ENCODE data around the gene SLC6A12.

SLC6A12 gene

DNA sequence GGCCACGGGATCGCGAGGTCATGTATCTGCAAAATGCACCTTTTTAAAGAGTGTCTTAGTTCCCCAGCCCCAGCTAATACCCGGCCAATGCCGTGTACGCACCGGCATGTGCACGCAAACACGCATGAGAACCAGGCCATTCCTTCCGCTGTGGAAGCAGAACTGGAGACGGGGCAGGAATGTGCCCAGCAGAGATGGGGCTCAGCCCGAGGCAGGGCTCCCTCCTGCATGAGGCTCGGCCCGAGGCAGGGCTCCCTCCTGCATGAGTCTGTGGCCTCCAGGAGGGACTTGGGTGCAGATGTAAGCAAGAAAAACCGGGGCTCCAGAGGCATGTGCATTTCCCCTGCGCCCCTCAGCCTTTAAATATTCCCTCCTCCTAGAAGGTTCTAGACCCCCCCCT lies 38.2 kb downstream of the SLC6A12 start:
- DNase-seq = no peak

DNA sequence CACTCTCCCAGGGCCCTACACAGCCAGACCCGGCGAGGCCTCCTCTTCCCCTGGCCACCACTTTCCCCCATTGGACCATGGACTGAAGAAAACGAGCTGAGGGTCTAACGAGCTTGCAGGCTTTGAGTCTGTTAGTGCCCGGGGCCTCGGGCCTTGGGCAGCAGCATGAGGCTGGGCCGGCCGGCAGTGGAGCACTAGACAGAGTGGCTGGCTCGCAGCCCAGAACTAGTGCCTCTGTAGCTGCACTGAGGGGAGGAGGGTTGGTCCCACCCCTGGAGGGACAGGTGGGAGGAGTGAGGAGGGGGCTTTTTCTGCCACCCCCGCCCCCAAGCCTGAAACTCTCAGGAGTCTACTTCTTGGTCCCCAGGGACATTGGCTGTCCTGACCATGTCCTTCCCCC lies 38.7 kb downstream of the SLC6A12 start:
- no peak for DNase-seq

DNA sequence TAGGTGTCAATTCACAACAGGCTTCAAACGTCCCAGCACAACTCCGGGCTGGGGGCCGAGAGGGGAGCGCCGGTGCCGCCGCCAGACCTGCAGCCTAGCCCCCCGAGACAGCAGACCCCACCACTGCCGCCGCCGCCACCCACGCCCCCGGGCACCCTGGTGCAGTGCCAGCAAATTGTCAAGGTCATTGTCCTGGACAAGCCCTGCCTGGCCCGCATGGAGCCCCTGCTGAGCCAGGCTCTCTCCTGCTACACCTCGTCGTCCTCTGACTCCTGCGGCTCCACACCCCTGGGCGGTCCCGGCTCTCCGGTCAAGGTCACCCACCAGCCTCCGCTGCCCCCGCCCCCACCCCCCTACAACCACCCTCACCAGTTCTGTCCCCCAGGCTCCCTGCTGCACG lies 39.4 kb downstream of the SLC6A12 start:
- no peak for DNase-seq

DNA sequence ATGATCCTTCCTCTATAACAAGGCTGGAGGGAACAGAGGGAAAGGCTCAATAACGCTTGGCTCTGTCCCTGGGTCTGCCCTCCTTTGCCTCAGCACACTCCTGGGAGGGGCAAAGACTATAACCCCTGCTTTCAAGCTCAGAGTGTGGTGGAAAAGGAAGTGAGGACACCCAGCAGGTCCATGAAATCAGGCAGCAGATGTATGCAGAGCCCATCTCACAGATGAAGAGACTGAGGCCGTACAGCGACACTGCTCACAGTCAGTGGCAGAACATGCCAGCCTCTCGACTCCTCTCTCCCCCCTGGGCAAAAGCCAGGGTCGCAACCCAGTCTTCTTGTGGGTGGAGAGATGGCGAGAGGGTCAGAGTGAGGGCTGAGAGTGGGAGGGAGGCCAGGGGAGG lies 39.8 kb downstream of the SLC6A12 start:
- DNase-seq = no peak

DNA sequence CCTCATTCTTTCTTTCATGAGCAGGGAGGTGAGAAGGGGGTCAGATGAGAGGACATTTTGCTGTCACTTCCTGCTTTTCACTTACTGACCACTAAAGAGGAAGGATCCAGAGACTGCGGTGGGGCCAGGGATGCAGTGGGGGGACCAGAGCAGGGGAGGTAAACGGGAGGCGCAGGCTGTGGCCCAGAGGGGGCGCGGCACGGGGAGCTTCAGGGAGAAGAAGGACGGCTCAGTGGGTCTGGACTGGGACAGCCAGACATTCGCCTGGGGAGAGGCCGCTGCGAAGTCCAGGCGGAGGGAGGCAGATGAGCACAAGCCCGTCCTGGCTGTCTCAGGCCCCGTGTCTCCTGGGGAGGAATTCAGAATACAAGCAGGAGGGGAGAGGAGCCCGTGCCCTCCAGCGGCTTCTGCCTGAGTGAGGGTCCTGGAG lies 41.2 kb downstream of the SLC6A12 start:
- DNase-seq = no peak

DNA sequence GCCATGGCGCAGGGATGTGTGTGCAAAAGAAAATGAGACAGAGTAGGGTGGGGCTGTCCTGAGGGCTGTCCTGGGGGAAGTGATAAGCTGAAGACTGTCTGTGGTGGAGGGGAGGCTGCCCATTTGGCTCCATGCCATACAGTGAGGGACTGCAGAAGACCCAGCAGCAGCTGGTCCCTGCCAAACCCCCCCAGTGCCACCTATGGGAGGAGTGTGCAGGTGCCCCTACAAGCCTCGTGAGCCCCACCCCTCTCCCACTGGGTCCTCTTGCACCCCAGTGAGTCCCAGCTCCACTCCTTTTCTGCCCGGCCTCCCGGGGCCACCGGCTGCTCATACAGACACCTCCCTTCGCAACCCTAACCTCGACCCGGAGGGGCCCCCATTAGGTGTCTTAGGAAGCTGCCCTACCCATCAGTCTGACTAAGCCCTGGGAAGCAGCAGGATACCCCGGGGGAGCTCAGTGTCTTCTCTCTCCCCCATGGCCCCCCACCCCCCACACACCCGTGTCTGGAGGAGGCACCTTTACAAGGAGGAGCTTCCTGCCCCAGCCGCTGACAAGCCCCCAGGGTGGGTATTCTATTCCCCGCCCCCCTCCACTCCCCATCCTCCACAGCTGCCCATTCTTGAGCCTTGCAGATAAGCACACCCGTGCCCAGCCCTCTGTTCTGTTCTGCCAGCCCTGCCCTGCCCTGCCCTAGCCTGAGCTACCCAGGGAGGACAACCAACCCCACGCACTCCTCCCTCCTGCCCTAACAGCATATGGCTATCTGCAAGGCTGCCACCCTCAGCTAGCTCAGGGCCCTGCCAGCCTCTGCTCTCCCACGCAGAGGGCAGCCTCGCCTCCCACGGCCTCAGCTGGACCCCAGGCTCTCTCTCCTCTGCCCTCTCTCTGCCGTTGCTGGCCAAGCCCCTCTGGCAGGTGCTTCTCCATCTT lies 41.9 kb downstream of the SLC6A12 start:
- DNase-seq = no peak

DNA sequence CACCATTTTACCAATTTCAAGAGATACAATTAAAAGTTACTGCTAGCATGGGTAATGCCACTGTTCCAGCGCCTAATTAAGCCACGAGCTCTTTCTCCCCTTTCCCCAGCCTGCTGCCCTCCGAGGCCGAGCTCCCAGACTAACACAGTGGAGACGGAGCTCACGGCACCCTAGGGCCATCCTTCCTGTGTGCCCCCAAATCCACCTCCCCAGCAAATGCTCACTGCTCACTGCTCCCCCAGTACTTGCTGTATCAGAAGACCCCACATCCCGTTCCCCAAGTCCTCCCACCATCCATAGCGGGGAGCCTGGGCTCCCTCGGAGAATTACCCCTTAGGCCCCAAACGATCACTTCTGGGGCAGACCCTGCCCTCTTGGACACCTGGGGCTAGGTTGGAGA lies 42.7 kb downstream of the SLC6A12 start:
- no peak for DNase-seq

DNA sequence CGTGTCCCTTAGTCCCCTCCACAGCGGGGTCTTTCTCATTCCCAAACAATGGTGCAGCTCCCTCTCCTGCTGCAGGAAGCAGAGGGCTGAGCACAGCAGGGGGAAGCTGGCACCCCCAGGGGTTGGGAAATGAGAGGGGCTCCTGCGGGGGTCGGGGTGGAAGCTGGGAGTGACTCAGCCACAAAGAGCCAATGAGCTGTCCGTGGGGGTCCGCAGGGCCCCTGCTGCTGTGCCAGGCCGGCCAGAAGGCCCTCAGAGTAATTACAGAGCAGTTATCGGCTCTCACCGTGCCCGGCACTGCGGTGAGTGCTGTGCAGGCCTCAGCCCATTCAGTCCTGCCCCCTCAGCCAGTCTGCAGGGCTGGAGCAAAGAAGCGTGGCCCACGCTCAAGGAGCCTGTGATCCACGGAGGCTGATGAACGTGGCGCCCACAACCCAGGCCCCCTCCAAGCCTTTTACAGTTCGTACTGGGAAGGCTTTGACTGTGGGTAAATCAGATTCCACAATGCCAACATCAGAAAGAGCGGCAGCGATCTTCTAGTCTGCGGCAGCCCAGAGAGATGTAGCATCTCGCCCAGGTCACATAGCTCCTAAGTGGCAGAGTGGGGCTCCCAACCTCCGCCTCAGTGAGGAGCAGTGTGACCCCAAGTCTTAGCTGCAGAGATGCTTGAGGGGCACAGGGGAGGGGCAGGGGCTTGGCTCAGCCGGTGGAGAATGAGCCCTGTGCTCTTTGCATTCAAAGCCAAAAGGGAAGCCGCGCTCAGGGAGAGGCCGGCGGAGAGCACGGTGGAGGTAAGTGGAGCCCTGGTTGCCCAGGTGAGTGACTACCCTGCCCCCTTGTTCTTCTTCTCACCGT lies 43.4 kb downstream of the SLC6A12 start:
- DNase-seq = no peak

DNA sequence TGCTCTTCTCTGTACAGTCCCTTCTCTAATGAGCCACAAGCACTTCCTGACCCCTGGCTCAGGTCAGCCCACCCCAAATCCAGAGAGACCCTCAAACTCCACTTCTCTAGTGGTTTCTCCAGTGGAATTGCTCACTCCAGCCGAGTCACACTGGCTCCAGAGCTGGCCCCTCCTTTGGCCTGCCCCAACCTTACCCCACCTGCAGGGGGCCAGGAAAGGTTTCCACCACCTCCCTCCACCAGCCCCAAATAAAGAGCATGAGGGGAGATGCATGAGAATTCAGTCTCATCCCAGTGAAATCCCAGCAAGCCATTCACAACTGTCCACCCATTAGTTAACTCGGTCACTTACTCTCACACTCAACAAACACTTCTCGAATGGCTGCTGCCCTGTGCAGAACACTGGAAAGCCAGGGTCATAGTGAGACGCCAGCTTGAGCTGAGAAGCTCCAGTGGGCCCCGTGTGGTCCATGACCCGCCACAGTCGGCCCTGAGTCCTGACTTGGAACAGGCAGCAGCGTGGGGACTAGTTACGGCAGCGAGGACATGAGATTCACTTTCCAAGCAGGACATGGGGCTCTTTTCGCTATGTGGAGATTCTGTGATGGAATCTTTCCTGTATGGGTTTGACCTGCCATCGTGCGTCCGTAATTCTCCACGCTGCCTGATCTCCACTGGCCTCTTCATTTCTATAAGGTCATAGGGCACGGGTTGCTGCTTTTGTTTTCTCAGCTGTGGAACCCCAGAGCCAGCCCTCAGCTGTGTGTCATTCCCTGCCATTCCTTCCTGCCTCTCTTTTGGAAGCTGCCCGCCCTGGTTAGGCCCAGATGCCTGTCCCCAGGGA lies 44.2 kb downstream of the SLC6A12 start:
- DNase-seq = no peak

DNA sequence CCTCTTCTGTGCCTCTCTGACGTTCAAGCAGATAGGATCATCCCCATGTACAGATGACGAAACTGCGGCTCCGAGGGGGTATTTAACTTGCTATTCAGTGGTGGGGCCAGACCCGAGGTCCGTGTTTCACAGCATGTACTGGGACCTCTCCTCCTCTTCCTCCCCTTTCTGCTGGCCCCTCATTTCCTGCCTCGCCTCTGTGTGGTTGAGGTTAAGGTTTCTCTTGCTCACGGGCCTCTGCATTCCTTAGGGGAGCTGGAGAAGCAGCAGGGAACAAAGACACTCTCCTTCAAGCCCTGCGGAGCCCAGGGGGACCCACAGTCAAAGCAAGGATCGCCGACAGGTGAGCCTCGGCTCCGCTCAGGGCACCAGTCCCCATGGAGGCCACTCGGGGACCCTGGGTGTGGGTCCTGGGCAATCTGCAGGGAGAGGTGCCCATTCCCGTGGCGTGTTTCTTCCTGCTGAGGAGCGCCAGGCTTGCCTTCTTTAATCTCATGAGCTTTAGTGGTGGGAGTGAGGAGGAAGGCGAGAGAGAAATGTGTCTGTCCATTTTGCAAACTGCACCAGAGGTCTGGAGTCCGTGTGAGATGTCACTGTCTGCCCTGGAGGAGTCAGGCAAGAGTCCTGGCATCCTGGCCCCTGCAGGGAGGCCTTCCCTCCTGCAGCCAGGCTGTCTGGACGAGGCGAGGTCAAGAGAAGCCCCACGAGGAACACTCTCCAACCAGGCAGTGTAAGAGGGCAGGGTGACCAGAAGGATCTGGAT lies 45.0 kb downstream of the SLC6A12 start:
- DNase-seq = no peak

DNA sequence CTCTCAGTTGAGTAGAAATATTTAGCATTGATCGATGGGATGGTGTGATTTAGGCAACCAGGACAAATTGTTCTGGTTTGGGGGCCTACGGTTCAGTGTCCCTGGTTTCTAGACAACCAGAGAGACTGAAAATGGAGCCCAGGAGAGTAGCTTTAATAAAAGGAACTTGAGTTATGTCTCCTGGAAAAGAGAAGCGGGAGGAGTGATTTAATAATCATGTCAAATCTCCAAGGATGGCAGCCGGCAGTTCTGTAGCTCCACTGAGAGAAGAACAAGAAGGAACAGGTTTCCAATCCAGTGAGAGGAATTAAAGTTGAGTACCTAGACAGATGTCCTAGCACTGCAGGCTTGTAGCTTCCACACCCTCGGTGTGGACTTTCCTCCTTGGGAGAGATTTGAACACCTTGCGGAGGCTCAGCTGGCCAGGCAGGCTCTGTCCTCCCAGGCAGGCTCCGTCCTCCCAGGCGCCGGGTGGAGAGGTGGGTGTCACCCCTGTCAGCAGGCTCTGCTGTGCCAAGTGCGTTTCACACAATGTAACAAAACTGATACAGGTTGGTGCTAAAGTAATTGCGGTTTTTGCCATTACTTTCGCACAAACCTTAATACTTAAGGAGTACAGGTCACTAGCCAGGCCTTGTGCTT lies 45.9 kb downstream of the SLC6A12 start:
- peak; percentile 33 for DNase-seq

DNA sequence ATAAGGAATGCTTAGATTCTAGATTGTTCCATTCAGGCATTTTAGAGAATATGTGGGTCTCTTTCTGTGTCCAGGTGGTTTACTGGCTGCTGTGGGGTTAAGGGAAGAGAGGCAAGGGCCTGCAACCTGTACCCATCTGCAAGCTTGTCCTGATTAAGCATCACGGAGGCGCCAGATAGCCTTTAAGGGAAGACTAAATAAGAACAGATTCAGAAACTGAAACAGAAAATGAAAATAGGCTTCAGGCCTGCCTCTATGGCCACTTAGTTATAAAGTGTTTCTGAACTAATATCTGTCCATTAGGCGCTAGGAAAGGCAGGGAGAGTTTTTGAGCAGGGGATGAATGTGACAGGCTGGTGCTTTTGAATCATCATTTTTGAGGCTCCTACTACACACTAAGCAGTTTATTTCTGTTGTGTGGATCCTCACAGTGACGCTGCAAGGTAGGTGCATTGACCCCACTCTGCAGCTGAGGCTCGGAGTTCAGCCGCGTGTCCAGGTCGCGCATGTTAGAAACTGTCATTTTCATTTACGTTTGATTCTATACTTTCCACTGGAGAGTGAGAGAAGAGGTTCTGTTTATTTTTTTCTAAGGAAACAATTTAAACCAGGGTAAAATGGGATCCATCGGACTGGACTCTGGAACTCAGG lies 47.4 kb downstream of the SLC6A12 start:
- DNase-seq = no peak

DNA sequence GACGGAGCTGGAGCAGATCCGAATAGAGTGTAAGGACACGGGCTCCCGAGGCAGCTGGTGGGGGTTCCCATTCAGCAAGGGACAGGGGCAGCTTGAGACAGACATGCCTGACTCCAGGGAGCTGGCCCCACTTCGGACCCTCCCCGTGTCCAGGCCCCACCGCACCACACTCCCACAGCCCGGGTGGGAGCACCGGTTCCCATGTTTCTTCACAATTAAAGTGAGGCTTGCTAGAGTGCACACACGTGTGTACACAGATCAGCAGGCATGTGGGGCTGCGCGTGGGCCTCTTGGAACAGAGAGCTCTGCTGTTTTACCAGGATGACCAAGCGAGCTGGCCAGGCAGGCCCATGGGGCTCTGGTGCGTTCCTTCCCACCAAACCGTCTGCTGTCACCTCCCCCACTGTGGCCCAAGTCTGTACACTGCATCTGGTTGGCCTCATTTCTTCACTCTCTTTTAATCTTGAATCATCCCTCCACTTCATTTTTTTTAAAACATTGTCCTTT lies 48.0 kb downstream of the SLC6A12 start:
- no peak for DNase-seq

DNA sequence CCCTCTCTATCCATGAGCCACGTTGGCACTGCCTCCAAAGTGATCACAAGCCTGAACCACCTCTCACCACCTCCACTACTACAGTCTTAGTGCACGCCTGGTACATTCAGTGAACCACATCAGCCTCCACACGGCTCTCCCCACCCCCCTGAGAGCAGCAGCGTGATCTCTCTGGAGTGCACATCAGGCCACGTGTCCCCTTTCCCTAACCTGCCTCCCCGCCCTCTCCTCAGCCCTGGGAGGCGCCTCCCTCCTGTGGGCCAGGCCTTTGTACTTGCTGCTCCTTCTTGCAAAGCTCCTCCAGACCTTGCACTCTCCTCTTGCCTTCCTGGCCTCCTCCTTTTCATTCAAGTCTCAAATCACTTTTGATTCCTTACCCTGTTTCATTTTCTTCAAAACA lies 49.8 kb downstream of the SLC6A12 start:
- DNase-seq = no peak

DNA sequence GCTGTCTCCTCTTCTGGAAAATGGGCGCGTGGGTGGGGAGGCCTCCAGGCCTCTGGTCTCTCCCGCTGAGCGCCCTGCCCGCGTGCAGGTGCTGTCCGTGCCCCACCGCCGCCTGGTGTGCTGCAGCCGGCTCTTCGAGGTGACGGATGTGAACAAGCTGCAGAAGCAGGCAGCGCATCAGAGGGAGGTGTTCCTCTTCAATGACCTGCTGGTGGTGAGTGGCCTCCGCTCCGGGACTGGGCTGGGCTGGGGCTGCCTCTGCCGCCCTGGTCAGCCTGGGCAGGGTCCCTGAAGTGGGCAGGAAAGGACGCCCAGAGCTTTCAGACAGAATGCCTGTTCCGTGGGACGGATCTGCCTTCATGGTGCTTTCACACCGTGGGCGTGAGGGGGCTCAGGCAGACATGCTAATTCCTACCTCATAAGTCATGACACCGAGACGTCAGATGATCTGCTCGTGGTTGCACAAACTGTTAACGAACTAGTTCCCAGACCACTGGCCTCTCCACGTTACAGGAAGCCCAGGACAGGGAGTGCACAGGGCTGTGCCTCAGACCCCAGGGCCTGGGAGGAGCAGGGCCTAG lies 50.5 kb downstream of the SLC6A12 start:
- DNase-seq = no peak

DNA sequence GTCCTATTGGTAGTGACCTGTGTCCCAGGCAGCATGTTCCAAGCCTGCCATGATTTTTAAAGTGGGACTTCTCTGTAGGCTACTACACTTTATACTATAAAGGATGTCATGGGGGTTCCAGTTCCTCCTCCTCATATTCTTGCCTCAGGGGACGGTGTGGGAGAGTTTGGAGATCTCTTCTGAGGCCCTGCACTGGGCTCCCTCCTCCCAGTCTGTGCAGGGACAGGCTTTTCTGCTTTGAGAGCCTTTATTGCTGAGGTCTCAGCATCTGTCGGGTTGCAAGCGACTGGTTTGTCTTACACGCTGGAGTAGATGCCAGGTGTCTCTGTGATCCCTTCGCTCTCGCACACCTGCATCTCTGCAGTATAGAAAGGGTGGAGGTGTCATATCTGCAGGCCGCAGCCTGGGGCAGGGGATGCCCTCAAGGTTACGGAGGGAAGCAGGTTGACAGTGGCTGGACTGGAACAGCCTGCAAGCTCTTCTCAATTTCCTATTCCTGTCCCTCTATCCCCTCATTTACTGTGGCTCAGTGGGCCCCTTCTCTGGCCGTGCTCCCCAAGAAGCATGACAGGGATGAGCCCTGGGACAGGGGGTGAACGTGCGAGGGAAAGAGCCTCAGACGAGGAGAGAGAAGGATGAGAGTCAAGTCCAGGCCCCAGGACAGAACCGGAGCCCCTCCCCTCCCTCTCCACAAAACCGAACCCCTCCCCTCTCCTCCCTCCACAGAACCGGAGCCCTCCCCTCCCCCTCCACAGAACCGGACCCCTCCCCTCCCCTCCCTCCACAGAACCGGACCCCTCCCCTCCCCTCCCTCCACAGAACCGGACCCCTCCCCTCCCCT lies 51.3 kb downstream of the SLC6A12 start:
- peak; percentile 4 for DNase-seq

DNA sequence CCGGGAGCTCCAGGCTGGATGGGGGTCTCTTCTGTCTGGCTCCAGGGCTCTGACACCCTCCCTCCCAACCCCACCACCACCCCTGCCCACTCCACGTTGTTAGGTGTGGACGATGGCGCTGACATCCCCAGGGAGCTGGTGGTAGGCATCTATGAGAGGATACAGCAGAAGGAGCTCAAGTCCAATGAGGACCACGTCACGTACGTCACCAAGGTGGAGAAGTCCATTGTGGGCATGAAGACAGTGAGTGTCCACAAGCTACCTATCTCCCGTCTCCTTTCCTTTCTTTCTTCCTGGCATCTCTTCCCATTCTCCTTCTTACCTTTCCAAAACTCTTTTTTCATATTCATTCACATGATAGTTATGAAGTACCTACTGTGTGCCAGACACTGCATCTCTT lies 52.1 kb downstream of the SLC6A12 start:
- DNase-seq = no peak

DNA sequence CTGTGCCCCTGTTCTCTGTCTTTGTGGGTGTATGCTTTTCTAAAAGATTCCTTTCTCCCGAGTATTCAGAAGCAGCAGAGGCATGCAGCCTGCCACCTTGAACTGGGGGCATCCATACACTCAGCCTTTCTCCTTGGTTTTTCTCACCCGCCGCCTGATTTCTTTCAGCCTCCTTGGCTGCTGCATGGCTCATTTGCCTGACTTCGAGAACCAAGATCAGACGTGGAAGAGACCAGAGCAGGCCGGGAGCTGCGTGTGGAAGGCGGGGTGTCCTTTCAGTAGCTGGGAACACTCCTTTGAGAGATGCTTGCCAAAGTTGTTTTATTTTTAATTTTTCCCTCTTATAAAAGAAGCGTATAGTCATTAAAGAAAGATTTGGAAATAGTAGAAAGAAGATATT lies 53.1 kb downstream of the SLC6A12 start:
- DNase-seq = no peak

DNA sequence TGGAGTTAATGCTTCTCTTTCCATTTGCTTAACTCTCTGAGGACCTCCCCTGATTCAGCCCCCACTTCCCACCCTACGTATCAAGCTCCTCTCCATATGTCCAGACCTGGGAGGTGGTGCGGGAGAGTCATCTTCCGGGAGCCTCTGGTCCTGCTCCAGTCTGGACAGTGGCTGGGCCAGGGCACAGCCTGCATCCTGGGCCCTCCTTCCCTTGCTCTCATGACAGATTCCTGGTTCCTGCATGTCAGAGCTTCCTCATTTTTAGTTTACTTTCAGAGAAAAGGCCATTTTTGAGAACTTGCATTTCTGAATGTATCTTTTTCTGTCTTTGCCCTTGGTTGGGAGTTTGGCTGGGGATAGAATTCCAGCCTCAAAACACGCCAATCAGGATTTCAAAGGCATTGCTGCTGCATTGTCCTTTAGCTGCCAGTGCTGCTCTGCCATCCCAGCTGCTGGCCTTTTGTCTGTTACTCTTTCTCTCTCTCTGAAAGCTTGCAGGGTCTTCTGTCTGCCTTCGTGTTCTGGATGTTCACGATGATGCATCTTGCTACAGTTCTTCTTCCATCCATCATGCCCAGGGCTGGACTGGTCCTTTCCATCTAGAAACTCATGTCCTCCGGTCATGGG lies 54.7 kb downstream of the SLC6A12 start:
- DNase-seq = no peak
